ENCODE data around the gene WASF1. TPM values are rescaled to one million over a fixed set of nuclear protein-coding genes. Genes with fewer than 3 reads are reported as not detected.
A peak's percentile ranks its signal among the peaks of the same experiment; 100 is the strongest.

WASF1 gene
- total RNA-seq: 1.2 TPM
- long read RNA-seq, partial matches to known transcripts: 0 of 2 reads
- long read RNA-seq, other reads (novel, unspliced or antisense): 0 of 2 reads

DNA sequence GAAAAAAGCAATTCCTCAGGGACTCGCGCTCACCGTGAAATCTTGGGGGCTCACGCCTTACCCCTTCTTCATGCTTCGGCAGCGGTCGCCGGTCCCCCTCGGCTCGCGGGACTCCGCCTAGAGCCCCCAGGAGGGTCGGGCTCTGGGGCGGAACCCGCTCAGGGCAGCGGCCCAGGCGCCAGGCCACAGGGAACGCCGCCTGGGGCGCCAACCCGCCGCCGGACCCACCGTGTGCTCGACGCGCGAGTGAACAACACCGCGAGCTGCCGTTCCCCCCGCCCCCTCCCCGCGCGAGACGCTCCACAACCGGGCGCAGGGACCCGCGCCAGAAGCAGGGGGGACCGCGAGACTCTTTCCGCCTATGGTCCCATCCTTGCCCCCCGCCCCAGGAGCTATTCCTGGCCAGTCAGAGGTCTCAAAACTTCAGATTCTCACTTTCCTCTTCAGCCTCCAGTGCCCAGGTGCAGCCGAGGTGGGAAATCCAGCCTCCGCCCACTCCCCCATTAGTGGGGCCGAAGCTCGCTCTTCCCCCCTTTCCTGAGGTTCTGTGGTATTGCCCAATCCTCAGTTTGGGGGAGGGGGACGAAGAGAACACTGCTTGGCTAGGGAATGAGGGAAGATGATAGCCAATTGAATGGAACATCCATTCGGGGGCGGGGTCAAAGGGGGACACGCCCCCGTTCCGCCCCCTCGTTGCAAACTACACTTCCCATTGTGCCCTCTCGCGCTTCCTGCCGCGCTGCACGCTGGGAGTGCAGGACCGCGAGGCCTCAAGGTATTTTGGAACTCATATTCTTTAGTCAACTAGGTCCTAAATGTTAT, at the start of gene WASF1:
Gene WASF1, minus strand, starts transcription at position 265 of the 822 bp plus-strand sequence. CDS start 52,069 bp downstream, outside the sequence.
- intact Hi-C loops (cut with DNase I): loop anchor here (5.0 kb wide), 1 partner anchor 203 kb away; no protein-coding TSS in a partner anchor
- ATAC-seq (ENCODE audit: poor library complexity) (peak; percentile 99), DNase-seq (peak; percentile 97)

- ATAC-seq (ENCODE audit: poor library complexity): no peak
- no peak for DNase-seq
- intact Hi-C loops (cut with DNase I): no loop called here
Observed at GRCh38 chr6:110226261-110226660, 46.8 kb upstream of the WASF1 start.

DNA sequence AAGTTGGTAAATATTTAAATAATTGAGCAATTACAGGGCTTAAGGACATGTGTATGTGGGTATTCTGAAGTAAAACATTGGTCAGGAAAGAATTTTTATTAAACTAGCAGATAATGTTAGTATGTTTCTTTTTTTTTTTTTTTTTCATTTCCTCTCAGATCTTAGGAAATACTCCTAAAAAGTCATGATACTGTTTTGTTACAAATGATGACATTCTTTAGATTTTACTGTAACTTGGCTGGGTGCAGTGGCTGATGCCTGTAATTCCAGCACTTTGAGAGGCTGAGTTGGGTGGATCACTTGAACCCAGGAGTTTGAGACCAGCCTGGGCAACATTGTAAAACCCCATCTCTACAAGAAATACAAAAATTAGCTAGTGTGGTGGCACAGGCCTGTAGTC, 42.3 kb upstream of the WASF1 start:
- DNase-seq (no peak), ATAC-seq (ENCODE audit: poor library complexity) (no peak)
- intact Hi-C loops (cut with DNase I): no loop called here

GRCh38 chr6:110217266-110217665, 37.8 kb upstream of the WASF1 start:
- intact Hi-C loops (cut with DNase I): no loop called here
- ATAC-seq (ENCODE audit: poor library complexity) (no peak), DNase-seq (no peak)

GRCh38 chr6:110216140-110216539, 36.7 kb upstream of the WASF1 start:
- intact Hi-C loops (cut with DNase I): no loop called here
- DNase-seq (no peak), ATAC-seq (ENCODE audit: poor library complexity) (no peak)

GRCh38 chr6:110214338-110214737, 34.9 kb upstream of the WASF1 start:
- DNase-seq: no peak
- no peak for ATAC-seq (ENCODE audit: poor library complexity)
- intact Hi-C loops (cut with DNase I): no loop called here

GRCh38 chr6:110211753-110212152, 32.3 kb upstream of the WASF1 start:
- intact Hi-C loops (cut with DNase I): no loop called here
- no peak for ATAC-seq (ENCODE audit: poor library complexity)
- no peak for DNase-seq

GRCh38 chr6:110207652-110208051, 28.2 kb upstream of the WASF1 start:
- intact Hi-C loops (cut with DNase I): no loop called here
- no peak for ATAC-seq (ENCODE audit: poor library complexity)
- no peak for DNase-seq

GRCh38 chr6:110201151-110201884, 21.8 kb upstream of the WASF1 start:
- DNase-seq: no peak
- ATAC-seq (ENCODE audit: poor library complexity): no peak
- intact Hi-C loops (cut with DNase I): no loop called here

DNA sequence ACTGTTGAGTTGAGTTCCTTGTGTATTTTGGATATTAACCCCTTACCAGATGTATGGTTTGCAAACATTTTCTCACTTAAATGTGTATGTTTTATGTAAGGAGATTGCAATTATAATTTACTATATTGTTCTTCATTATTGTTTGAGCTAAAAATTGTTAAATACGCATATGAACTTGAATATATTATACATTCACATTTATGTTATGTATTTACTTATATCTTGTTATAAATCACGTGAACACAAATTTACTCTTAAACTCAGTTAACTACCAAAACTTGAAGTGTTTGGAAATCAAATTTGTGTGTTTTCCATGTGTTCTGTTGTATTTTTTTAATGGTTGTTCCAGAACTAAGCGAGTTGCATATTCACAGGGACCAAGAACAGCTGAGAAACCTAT, 19.1 kb upstream of the WASF1 start:
- no peak for ATAC-seq (ENCODE audit: poor library complexity)
- intact Hi-C loops (cut with DNase I): no loop called here
- no peak for DNase-seq

DNA sequence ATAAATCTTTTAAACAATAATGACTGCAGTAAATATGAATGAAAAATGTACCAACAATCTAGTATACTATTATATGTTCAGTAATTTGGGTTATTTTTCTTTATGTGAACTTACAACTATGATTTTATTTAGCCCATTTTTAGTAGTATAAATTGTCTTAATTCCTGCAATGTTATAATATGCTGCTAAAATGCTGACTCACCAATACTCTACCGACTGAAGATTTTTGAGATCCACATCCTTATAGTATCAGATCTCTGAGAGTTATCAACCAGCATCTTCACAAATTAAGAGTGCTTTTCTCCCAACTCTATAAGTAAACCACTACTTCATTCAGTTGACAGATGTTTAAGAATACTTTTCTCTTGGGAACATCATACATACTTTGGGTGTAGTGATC, 17.4 kb upstream of the WASF1 start:
- DNase-seq: no peak
- intact Hi-C loops (cut with DNase I): no loop called here

GRCh38 chr6:110195639-110196038, 16.2 kb upstream of the WASF1 start:
- DNase-seq (no peak), ATAC-seq (ENCODE audit: poor library complexity) (no peak)
- intact Hi-C loops (cut with DNase I): no loop called here

More for the DNA sequence above, 17.4 kb upstream of the WASF1 start:
- ATAC-seq (ENCODE audit: poor library complexity): no peak

DNA sequence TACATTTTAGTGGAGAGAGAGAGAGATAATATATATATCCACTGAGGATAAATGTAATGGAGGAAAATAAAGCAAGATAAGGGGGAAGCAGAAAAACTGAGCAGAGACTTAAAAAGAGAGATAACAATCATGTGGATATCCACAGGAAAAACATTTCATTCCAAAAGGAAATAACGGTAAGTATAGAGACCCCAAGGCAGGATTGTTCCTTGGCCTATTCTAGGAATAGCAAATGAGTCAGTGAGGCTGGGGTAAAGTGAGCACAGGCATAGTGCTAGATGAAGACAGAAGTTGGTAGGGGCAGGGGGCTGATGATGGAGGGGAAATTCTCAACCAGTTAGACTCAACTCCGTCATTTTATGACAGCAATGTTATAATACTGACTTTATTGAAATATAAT, 12.0 kb upstream of the WASF1 start:
- no peak for ATAC-seq (ENCODE audit: poor library complexity)
- intact Hi-C loops (cut with DNase I): no loop called here
- no peak for DNase-seq

DNA sequence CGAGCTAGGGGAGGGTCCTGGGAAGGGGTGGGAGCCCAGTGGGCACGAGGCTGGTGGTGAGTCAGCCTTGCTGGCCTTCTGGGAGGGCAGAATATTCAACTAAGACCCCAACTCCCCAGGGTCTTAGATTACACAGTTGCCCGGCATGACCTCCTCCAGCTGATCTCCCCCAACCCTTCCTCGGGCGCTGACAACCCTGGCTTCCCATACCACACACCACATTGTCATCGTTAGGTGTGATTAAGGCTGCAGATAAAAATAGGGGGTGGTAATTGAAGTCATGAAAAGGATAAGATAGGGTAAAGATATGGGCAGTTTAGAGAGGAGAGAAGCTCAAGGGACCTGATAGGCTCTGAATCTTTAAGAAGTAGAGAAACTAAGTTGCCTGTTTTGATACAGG, 11.3 kb upstream of the WASF1 start:
- DNase-seq (no peak), ATAC-seq (ENCODE audit: poor library complexity) (no peak)
- intact Hi-C loops (cut with DNase I): no loop called here

- DNase-seq (no peak), ATAC-seq (ENCODE audit: poor library complexity) (no peak)
- intact Hi-C loops (cut with DNase I): no loop called here
Observed at GRCh38 chr6:110188791-110189190, 9.3 kb upstream of the WASF1 start.

- intact Hi-C loops (cut with DNase I): no loop called here
- DNase-seq: no peak
- no peak for ATAC-seq (ENCODE audit: poor library complexity)
Observed at GRCh38 chr6:110185879-110186278, 6.4 kb upstream of the WASF1 start.

DNA sequence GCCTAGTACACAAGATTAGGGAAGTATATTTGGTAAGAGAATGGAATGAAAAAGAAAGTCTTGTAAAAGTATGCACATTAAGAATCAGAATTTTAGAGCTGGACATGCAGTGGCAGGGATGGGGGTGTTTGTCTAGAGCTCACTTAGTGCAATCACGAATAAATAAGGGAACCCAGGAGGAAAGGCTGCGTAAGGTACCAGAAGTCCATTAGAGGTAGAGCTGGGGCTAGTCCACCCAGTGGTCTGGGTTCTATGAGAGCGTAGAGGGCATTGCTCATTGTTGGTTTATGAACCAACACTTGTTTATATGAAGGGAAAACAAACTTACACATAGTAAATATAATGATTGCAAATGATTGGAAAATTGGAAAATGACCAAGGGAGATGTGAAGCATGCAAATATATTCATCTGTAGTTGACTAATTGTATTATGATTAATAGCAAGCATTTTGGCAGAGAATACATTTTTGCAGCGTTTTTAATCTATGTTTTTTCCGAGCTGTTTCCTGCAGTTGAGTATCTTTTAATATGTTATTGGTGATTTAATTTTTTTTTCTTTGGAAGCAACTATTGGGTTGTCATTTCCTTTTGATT, 3.9 kb upstream of the WASF1 start:
- ATAC-seq (ENCODE audit: poor library complexity): no peak
- intact Hi-C loops (cut with DNase I): no loop called here
- no peak for DNase-seq

- ATAC-seq (ENCODE audit: poor library complexity) (no peak), DNase-seq (no peak)
- intact Hi-C loops (cut with DNase I): no loop called here
Observed at GRCh38 chr6:110181131-110182030, 1.9 kb upstream of the WASF1 start.
